Measurements from ENCODE around the gene ZC3H10. TPM values are rescaled to one million over a fixed set of nuclear protein-coding genes. Genes with fewer than 3 reads are reported as not detected.

The ZC3H10 gene
- total RNA-seq, 1 experiment from 2014 or later = 8.7 TPM

DNA sequence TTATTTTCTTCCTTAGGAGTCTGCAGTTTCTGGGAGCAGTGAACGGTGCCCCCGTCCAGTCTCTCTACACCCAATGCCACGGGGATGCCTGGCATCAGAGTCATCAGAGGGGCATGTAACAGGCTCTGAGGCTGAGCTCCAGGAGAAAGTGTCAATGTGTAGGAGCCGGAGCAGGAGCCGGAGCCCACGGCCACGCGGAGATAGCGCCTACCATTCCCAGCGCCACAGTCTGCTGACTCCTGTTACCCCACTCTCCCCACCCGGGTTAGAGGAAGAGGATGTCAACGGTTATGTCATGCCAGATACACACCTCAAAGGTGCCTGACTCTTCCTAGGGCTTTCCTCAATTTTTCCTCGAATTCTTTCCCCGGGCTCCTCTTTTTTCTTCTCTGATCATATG, 17.0 kb upstream of the ZC3H10 start:
- H3K4me1 ChIP-seq (ENCODE audit: control insufficient read depth in 1 of 2, insufficient read depth in 2 of 2, low read length in 2 of 2) = peaks cover 7 to 17% of the 10 kb centered on the region in 2 experiments
- intact Hi-C loops (cut with micrococcal nuclease) = no loop called here
- H3K9me2 ChIP-seq (ENCODE audit: insufficient read depth) = no peaks in the 10 kb centered on the region
- no peak overlapping the region for H3K9ac ChIP-seq (ENCODE audit: low read length)
- no peak overlapping the region for H3K27ac ChIP-seq (ENCODE audit: low read depth, low read length)
- H3K79me2 ChIP-seq (ENCODE audit: insufficient read depth, low read length) = peaks cover 18% of the 10 kb centered on the region
- H4K20me1 ChIP-seq (ENCODE audit: insufficient read depth) = peaks cover 5% of the 10 kb centered on the region; the same call in 1 of the 2 replicates
- CTCF ChIA-PET = interaction anchor here (0.7 kb wide), 1 partner anchor 17 kb away, joined by 4 read pairs; no protein-coding TSS in a partner anchor
- H3K36me3 ChIP-seq (ENCODE audit: control insufficient read depth in 1 of 2, insufficient read depth in 2 of 2, low read length in 2 of 2) = peaks cover 14 to 26% of the 10 kb centered on the region in 2 experiments; a peak in 3 of 4 replicates
- TF ChIP-seq, protein P1, sequence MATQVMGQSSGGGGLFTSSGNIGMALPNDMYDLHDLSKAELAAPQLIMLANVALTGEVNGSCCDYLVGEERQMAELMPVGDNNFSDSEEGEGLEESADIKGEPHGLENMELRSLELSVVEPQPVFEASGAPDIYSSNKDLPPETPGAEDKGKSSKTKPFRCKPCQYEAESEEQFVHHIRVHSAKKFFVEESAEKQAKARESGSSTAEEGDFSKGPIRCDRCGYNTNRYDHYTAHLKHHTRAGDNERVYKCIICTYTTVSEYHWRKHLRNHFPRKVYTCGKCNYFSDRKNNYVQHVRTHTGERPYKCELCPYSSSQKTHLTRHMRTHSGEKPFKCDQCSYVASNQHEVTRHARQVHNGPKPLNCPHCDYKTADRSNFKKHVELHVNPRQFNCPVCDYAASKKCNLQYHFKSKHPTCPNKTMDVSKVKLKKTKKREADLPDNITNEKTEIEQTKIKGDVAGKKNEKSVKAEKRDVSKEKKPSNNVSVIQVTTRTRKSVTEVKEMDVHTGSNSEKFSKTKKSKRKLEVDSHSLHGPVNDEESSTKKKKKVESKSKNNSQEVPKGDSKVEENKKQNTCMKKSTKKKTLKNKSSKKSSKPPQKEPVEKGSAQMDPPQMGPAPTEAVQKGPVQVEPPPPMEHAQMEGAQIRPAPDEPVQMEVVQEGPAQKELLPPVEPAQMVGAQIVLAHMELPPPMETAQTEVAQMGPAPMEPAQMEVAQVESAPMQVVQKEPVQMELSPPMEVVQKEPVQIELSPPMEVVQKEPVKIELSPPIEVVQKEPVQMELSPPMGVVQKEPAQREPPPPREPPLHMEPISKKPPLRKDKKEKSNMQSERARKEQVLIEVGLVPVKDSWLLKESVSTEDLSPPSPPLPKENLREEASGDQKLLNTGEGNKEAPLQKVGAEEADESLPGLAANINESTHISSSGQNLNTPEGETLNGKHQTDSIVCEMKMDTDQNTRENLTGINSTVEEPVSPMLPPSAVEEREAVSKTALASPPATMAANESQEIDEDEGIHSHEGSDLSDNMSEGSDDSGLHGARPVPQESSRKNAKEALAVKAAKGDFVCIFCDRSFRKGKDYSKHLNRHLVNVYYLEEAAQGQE (IDR thresholded peaks at IDR 0.05; ENCODE audit: low read depth) = no peak
- TF ChIP-seq, protein P2, sequence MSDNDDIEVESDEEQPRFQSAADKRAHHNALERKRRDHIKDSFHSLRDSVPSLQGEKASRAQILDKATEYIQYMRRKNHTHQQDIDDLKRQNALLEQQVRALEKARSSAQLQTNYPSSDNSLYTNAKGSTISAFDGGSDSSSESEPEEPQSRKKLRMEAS (IDR thresholded peaks at IDR 0.05) = no peak
- TF ChIP-seq POLR2AphosphoS5 (IDR thresholded peaks at IDR 0.05; ENCODE audit: low read depth, low read length) (no peak), ZFX (IDR thresholded peaks at IDR 0.05) (no peak), CEBPB (IDR thresholded peaks at IDR 0.05; ENCODE audit: low read depth) (no peak), EZH2 (IDR thresholded peaks at IDR 0.05) (no peak), CBX3 (IDR thresholded peaks at IDR 0.05; ENCODE audit: low read depth) (no peak), POLR2A (IDR thresholded peaks at IDR 0.05; ENCODE audit: borderline replicate concordance, extremely low read depth, insufficient read depth, insufficient read length) (no peak), JUND (IDR thresholded peaks at IDR 0.05) (no peak)
- BruUV-seq (replicated peaks) = no TSS peak
- DNase-seq (ENCODE audit: low read depth, low spot score) (no peak), ATAC-seq (no peak)
- RAD21 ChIA-PET (ENCODE audit: low non-redundant PET in 1 of 2, low total read pairs in 2 of 2, uncharacterized antibody in 2 of 2, unreplicated experiment in 2 of 2) = no interaction called here
- no peak overlapping the region for H2AFZ ChIP-seq (ENCODE audit: low read depth, low read length, poor library complexity, severe bottlenecking)
- POLR2A ChIA-PET = interaction anchor here (1.4 kb wide), 1 partner anchor 17 kb away, joined by 3 read pairs; the partner anchor contains the start of gene ZC3H10
- H3K4me2 ChIP-seq (ENCODE audit: low read length) = no peak overlapping the region
- H3K4me3 ChIP-seq (replicated peaks in 1 of 2; ENCODE audit: low read depth in 1 of 2, low read length in 2 of 2) = no peak overlapping the region
- H3K9me3 ChIP-seq (ENCODE audit: control insufficient read depth in 1 of 2, insufficient read depth in 1 of 2, low read depth in 1 of 2, low read length in 2 of 2) = no peaks in the 10 kb centered on the region
- no peaks in the 10 kb centered on the region for H3K27me3 ChIP-seq (ENCODE audit: insufficient read depth, low read length)
